WTC11 (cell line): ENCODE results near the gene MIOX. TPM values are rescaled to one million over a fixed set of nuclear protein-coding genes. Genes with fewer than 3 reads are reported as not detected.

Experiments used
- ATAC-seq: fragments of 200-7000 bp; cut with Tn5 transposase; 2 replicates; pipeline ENCODE4 v1.10.0; 2021; ENCODE audit warnings: mild to moderate bottlenecking, moderate library complexity
- CTCF ChIA-PET: fragments of 300-600 bp; sonication (Branson Sonifier 250); formaldehyde crosslinking; loops from one replicate; lab custom pipeline; 2021; ENCODE audit warnings: antibody characterized with exemption; lab: Charles Lee
- POLR2A ChIA-PET: fragments of 350-600 bp; sonication (Branson Sonifier 250); formaldehyde crosslinking; loops from one replicate; lab custom pipeline; 2021; ENCODE audit warnings: antibody characterized with exemption; lab: Charles Lee
- DNase-seq: peaks from one replicate; pipeline ENCODE4 v3.0.0; 2021; ENCODE audit warnings: low spot score
- H3K27ac Mint-ChIP-seq: 2 replicates; pipeline ENCODE4 v1.8.0; 2021; ENCODE audit warnings: mixed read lengths
- H3K27me3 Mint-ChIP-seq: 2 replicates; pipeline ENCODE4 v1.8.0; 2021; ENCODE audit warnings: low read depth, mild to moderate bottlenecking, moderate library complexity, mixed read lengths
- H3K36me3 Mint-ChIP-seq: 2 replicates; pipeline ENCODE4 v1.8.0; 2021; ENCODE audit warnings: mixed read lengths
- H3K4me1 Mint-ChIP-seq: 2 replicates; pipeline ENCODE4 v1.8.0; 2022; ENCODE audit warnings: mixed read lengths
- H3K4me3 Mint-ChIP-seq: 2 replicates; pipeline ENCODE4 v1.8.0; 2021; ENCODE audit warnings: mild to moderate bottlenecking, moderate library complexity, mixed read lengths
- H3K9me3 Mint-ChIP-seq: 2 replicates; pipeline ENCODE4 v1.8.0; 2021; ENCODE audit warnings: mixed read lengths
- FOXJ3 ChIP-seq: sonication (generic); formaldehyde crosslinking; IDR thresholded peaks from 2 replicates; pipeline ENCODE4 v1.9.0; 2021; ENCODE audit warnings: missing genetic modification reagents, mild to moderate bottlenecking, borderline replicate concordance
- FOXK1 ChIP-seq: sonication (generic); formaldehyde crosslinking; IDR thresholded peaks from 2 replicates; pipeline ENCODE4 v1.8.0; 2022; ENCODE audit warnings: mild to moderate bottlenecking, moderate library complexity, missing genetic modification reagents
- KAT7 ChIP-seq: sonication (generic); formaldehyde crosslinking; IDR thresholded peaks from 2 replicates; pipeline ENCODE4 v1.8.1; 2023; ENCODE audit warnings: missing genetic modification reagents, mild to moderate bottlenecking, borderline replicate concordance
- NFATC4 ChIP-seq: fragments of 250-450 bp; sonication (Bioruptor Pico); IDR thresholded peaks from 2 replicates; pipeline ENCODE4 v1.9.0; 2021; ENCODE audit warnings: mild to moderate bottlenecking
- SMAD3 ChIP-seq: sonication (generic); formaldehyde crosslinking; IDR thresholded peaks from 2 replicates; pipeline ENCODE4 v1.8.0; 2022; ENCODE audit warnings: missing genetic modification reagents, mild to moderate bottlenecking, borderline replicate concordance
- ZBTB43 ChIP-seq: sonication (generic); formaldehyde crosslinking; IDR thresholded peaks from 2 replicates; pipeline ENCODE4 v1.8.1; 2023; ENCODE audit warnings: mild to moderate bottlenecking, missing genetic modification reagents
- ZNF121 ChIP-seq: sonication (generic); formaldehyde crosslinking; IDR thresholded peaks from 2 replicates; pipeline ENCODE4 v1.8.0; 2023; ENCODE audit warnings: missing genetic modification reagents
- ZNF425 ChIP-seq: fragments of 250-450 bp; sonication (Bioruptor Pico); conservative IDR thresholded peaks from 2 replicates; pipeline ENCODE4 v1.9.0; 2021; ENCODE audit warnings: mild to moderate bottlenecking
- total RNA-seq: library from RNA; stranded (reverse); gene quantifications from 3 replicates; pipeline ENCODE4 v1.2.3, GENCODE V29; 2021
- TF ChIP-seq, protein P1 (sequence below): sonication (generic); formaldehyde crosslinking; IDR thresholded peaks from 2 replicates; pipeline ENCODE4 v1.8.0; 2023; ENCODE audit warnings: missing genetic modification reagents, mild to moderate bottlenecking, borderline replicate concordance

The MIOX gene
- total RNA-seq, 1 experiment from 2014 or later, result 0.33 TPM

GRCh38 chr22:50489363-50490243 lies 2.9 kb downstream of the MIOX start:
- no peak for TF ChIP-seq ZNF121 (CRISPR knock-in tag)
- TF ChIP-seq, protein P1, sequence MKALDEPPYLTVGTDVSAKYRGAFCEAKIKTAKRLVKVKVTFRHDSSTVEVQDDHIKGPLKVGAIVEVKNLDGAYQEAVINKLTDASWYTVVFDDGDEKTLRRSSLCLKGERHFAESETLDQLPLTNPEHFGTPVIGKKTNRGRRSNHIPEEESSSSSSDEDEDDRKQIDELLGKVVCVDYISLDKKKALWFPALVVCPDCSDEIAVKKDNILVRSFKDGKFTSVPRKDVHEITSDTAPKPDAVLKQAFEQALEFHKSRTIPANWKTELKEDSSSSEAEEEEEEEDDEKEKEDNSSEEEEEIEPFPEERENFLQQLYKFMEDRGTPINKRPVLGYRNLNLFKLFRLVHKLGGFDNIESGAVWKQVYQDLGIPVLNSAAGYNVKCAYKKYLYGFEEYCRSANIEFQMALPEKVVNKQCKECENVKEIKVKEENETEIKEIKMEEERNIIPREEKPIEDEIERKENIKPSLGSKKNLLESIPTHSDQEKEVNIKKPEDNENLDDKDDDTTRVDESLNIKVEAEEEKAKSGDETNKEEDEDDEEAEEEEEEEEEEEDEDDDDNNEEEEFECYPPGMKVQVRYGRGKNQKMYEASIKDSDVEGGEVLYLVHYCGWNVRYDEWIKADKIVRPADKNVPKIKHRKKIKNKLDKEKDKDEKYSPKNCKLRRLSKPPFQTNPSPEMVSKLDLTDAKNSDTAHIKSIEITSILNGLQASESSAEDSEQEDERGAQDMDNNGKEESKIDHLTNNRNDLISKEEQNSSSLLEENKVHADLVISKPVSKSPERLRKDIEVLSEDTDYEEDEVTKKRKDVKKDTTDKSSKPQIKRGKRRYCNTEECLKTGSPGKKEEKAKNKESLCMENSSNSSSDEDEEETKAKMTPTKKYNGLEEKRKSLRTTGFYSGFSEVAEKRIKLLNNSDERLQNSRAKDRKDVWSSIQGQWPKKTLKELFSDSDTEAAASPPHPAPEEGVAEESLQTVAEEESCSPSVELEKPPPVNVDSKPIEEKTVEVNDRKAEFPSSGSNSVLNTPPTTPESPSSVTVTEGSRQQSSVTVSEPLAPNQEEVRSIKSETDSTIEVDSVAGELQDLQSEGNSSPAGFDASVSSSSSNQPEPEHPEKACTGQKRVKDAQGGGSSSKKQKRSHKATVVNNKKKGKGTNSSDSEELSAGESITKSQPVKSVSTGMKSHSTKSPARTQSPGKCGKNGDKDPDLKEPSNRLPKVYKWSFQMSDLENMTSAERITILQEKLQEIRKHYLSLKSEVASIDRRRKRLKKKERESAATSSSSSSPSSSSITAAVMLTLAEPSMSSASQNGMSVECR (CRISPR knock-in tag), result no peak
- TF ChIP-seq ZNF425 (CRISPR knock-in tag), result no peak
- no peak for TF ChIP-seq FOXJ3 (CRISPR knock-in tag)
- Mint-ChIP-seq H3K27me3 (peaks cover 4% of the 10 kb centered on the region; the same call in 1 of the 2 replicates), H3K36me3 (no peaks in the 10 kb centered on the region), H3K9me3 (no peaks in the 10 kb centered on the region), H3K4me3 (no peak overlapping the region), H3K4me1 (no peaks in the 10 kb centered on the region), H3K27ac (no peak overlapping the region)
- DNase-seq (no peak), ATAC-seq (no peak)
- ChIA-PET CTCF (interaction anchor here (0.8 to 1.7 kb wide), 3 partner anchors 9 to 17 kb away, joined by 3 to 5 read pairs (median 4); no protein-coding TSS in a partner anchor), POLR2A (interaction anchor here (0.6 kb wide), 1 partner anchor 166 kb away, joined by 3 read pairs; no protein-coding TSS in a partner anchor)

GRCh38 chr22:50490531-50491308 lies 4.1 kb downstream of the MIOX start:
- DNase-seq, result no peak
- no peaks in the 10 kb centered on the region for H3K4me1 Mint-ChIP-seq
- ATAC-seq, result no peak
- ChIA-PET CTCF (interaction anchor here (0.6 to 1.7 kb wide), 2 partner anchors 13 to 56 kb away, joined by 3 to 4 read pairs; no protein-coding TSS in a partner anchor), POLR2A (no interaction called here)
- H3K27ac Mint-ChIP-seq, result no peak overlapping the region
- no peaks in the 10 kb centered on the region for H3K36me3 Mint-ChIP-seq
- TF ChIP-seq SMAD3 (CRISPR knock-in tag), result no peak
- no peak for TF ChIP-seq ZBTB43 (CRISPR knock-in tag)
- TF ChIP-seq KAT7 (CRISPR knock-in tag), result no peak
- TF ChIP-seq ZNF425 (CRISPR knock-in tag), result no peak
- TF ChIP-seq FOXK1 (CRISPR knock-in tag), result no peak
- TF ChIP-seq NFATC4 (CRISPR knock-in tag), result no peak
- no peak overlapping the region for H3K4me3 Mint-ChIP-seq
- H3K27me3 Mint-ChIP-seq, result peaks cover 4% of the 10 kb centered on the region
- no peaks in the 10 kb centered on the region for H3K9me3 Mint-ChIP-seq
